AG04449 (cell line): Measurements from ENCODE around the gene NXNL1.

Experiments used
- CTCF ChIA-PET: fragments of 350-600 bp; formaldehyde crosslinking; extraction: SDS; loops from one replicate; lab custom pipeline; 2021; ENCODE audit warnings: antibody characterized with exemption; lab: Yijun Ruan, JAX
- POLR2A ChIA-PET: fragments of 400-600, 350-600 bp; formaldehyde crosslinking; extraction: SDS; loops from one replicate; lab custom pipeline; 2020; ENCODE audit warnings: antibody characterized with exemption, inconsistent platforms; lab: Yijun Ruan, JAX
- DNase-seq: peaks from one replicate; pipeline ENCODE4 v3.0.0-alpha.2; 2010; ENCODE audit warnings: low read depth, low spot score
- H3K4me3 ChIP-seq: 2 replicates; pipeline ENCODE4 v1.5.1; 2011; ENCODE audit warnings: low read depth, mild to moderate bottlenecking, control low read depth, low read length
- TF ChIP-seq, protein P1 (sequence below): IDR thresholded peaks from one replicate; pipeline ENCODE4 v1.5.1; 2011; ENCODE audit warnings: mild to moderate bottlenecking, moderate library complexity, low read length, control low read depth, inconsistent platforms; ENCODE audit not compliant: insufficient read depth; ENCODE audit errors: missing control alignments

The NXNL1 gene

DNA sequence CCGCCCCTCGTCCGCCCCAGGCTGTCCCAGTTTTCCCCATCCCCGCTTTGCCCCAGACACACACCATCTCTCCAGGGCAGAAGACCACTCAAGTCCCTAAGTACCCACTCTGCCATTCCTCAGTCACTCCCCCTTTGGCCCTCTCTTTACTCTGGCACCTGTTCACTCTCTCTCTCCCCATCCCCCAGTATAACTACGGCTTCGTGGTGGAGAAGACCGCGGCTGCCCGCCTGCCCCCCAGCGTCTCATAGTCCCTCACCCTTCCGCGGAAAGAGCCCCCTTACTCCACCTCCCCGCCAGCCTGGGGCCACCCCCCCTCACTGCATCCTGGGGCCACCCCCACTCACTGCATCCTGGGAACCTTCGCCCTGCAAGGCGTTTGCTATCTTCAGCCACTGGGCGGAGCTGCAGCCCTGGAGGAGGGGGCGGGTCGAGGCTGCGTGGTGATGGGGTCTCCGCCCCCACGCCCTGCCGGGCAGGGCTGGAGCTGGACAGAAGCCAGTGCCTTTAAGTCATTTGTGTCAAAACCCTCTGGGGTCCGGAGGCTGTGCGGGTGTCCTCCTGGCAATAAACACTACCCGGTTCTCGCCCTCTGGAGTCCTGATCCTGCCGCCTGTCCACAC lies 35.9 kb downstream of the NXNL1 start:
- TF ChIP-seq, protein P1, sequence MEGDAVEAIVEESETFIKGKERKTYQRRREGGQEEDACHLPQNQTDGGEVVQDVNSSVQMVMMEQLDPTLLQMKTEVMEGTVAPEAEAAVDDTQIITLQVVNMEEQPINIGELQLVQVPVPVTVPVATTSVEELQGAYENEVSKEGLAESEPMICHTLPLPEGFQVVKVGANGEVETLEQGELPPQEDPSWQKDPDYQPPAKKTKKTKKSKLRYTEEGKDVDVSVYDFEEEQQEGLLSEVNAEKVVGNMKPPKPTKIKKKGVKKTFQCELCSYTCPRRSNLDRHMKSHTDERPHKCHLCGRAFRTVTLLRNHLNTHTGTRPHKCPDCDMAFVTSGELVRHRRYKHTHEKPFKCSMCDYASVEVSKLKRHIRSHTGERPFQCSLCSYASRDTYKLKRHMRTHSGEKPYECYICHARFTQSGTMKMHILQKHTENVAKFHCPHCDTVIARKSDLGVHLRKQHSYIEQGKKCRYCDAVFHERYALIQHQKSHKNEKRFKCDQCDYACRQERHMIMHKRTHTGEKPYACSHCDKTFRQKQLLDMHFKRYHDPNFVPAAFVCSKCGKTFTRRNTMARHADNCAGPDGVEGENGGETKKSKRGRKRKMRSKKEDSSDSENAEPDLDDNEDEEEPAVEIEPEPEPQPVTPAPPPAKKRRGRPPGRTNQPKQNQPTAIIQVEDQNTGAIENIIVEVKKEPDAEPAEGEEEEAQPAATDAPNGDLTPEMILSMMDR, result peak; percentile 61
- ChIA-PET CTCF (interaction anchor here (0.9 to 1.3 kb wide), 3 partner anchors 10 to 429 kb away, joined by 3 to 6 read pairs (median 4); no protein-coding TSS in a partner anchor), POLR2A (no interaction called here)
- DNase-seq, result no peak
- no peak overlapping the region for H3K4me3 ChIP-seq

- ChIA-PET POLR2A (no interaction called here), CTCF (no interaction called here)
- no peak for DNase-seq
- TF ChIP-seq, protein P1, result no peak
- no peak overlapping the region for H3K4me3 ChIP-seq
These were observed 37.1 kb downstream of the NXNL1 start for GRCh38 chr19:17423429-17424208.

DNA sequence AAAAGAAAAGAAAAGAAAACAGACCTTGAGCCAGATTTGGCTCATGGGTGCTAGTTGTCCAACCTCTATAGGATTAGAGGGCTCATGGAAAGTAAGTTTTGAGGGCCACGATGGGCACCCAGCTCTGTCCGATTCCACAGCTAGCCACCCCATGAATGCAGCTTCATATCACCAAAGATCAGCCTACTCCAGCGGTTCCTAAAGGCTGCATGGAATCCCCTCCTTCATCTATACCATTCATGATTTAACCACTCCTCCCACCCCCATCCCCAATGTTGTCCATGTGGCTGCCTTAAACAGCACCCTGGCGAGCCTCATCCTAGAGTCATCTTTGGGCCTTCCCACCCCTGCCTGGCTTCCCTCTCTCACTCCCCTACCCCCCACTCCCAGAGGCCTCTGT lies 38.8 kb downstream of the NXNL1 start:
- no peak for DNase-seq
- ChIA-PET CTCF (interaction anchor here (1.3 to 1.5 kb wide), 2 partner anchors 10 to 32 kb away, joined by 3 to 7 read pairs; no protein-coding TSS in a partner anchor), POLR2A (no interaction called here)
- no peak overlapping the region for H3K4me3 ChIP-seq
- TF ChIP-seq, protein P1, result no peak

- POLR2A ChIA-PET, result no interaction called here
- no peak for DNase-seq
These were observed 40.2 kb downstream of the NXNL1 start for GRCh38 chr19:17420475-17420924.

GRCh38 chr19:17419621-17420474 lies 40.9 kb downstream of the NXNL1 start, which contains the start of gene MVB12A:
Gene MVB12A (plus strand): TSS chr19:17420047. CDS start chr19:17420136, 89 bp downstream.
- TF ChIP-seq, protein P1, result no peak
- DNase-seq, result peak; percentile 95
- ChIA-PET POLR2A (interaction anchor here (0.6 to 1.3 kb wide), 7 partner anchors 14 to 440 kb away, joined by 3 to 5 read pairs (median 4); partner anchors contain the start of genes ANO8, BST2, RPL18A and SLC27A1), CTCF (interaction anchor here (0.7 to 1.7 kb wide), 9 partner anchors 9 to 113 kb away, joined by 3 to 9 read pairs (median 5); no protein-coding TSS in a partner anchor)
- peak within 1 kb of the TSS; percentile 82 for H3K4me3 ChIP-seq

More at GRCh38 chr19:17420475-17420924, 40.2 kb downstream of the NXNL1 start:
- CTCF ChIA-PET, result interaction anchor here (1.3 kb wide), 1 partner anchor 31 kb away, joined by 7 read pairs; no protein-coding TSS in a partner anchor
- peak overlapping the region; percentile 82 for H3K4me3 ChIP-seq
- TF ChIP-seq, protein P1, result peak; percentile 29
